Peyer's patch (tissue), 4 donors: Measurements from ENCODE around the gene ADM5. TPM values are rescaled to one million over a fixed set of nuclear protein-coding genes. Genes with fewer than 3 reads are reported as not detected.

ENCODE experiments used
- DNase-seq, 3 donors: peaks; one replicate each; pipeline ENCODE4 v3.0.0-alpha.2; 2017 to 2019
- H3K27ac ChIP-seq, 4 donors: fragments of 200-600 bp; sonication (generic); one replicate each; pipeline ENCODE4 v1.5.1; 2016 to 2019
- H3K27me3 ChIP-seq, 2 donors: fragments of 200-600 bp; sonication (generic); one replicate each; pipeline ENCODE4 v1.5.1; 2019
- H3K36me3 ChIP-seq, 3 donors: fragments of 200-600 bp; sonication (generic); one replicate each; pipeline ENCODE4 v1.5.1; 2016 to 2019
- H3K4me1 ChIP-seq, 4 donors: fragments of 200-600 bp; sonication (generic); one replicate each; pipeline ENCODE4 v1.5.1; 2016 to 2019
- H3K4me3 ChIP-seq, 4 donors: fragments of 200-600 bp; sonication (generic); 1 replicate in 3 of 4; 2 replicates in 1 of 4; pipeline ENCODE4 v1.5.1; 2016 to 2019; ENCODE audit warnings: mild to moderate bottlenecking in 1 of 4
- H3K9me3 ChIP-seq, 4 donors: fragments of 200-600 bp; sonication (generic); one replicate each; pipeline ENCODE4 v1.5.1; 2016 to 2019; ENCODE audit warnings: mild to moderate bottlenecking in 1 of 4
- CTCF ChIP-seq, 6 experiments: fragments of 450-650 bp in 4 of 6; fragments of 200-600 bp in 2 of 6; sonication (generic) in 1 of 6; IDR thresholded peaks; one replicate each; pipeline ENCODE4 v1.5.1; 2017 to 2019; ENCODE audit warnings: antibody characterized with exemption in 6 of 6, mild to moderate bottlenecking in 3 of 6, moderate library complexity in 1 of 6
- POLR2A ChIP-seq, 2 donors: fragments of 450-650 bp; IDR thresholded peaks; one replicate each; pipeline ENCODE4 v1.5.1; 2017; ENCODE audit warnings: antibody characterized with exemption in 2 of 2, mild to moderate bottlenecking in 2 of 2, moderate library complexity in 2 of 2
- total RNA-seq, 4 donors: library from RNA; depleted of rRNA; stranded (reverse); fragments of >200 nt; gene quantifications; one replicate each; pipeline ENCODE4 v1.1.0, GENCODE V29; 2016

ADM5 gene
- total RNA-seq, 4 donors from 2014 or later = 4.4 to 9.1 TPM; not detected in 2

GRCh38 chr19:49679771-49680413, 9.5 kb upstream of the ADM5 start:
- no peak for DNase-seq
- TF ChIP-seq CTCF (IDR thresholded peaks at IDR 0.05) (no peak), POLR2A (IDR thresholded peaks at IDR 0.05) (no peak)
- Histone ChIP-seq H3K27me3 (no peaks in the 10 kb centered on the region), H3K36me3 (peaks cover 0 to 36% (median 0%) of the 10 kb centered on the region in 3 donors), H3K27ac (peak overlapping the region; percentile 18 to 94 (median 54)), H3K4me1 (peaks cover 0 to 40% (median 17%) of the 10 kb centered on the region in 4 donors), H3K9me3 (no peaks in the 10 kb centered on the region), H3K4me3 (no peak overlapping the region)

- H3K27ac ChIP-seq = peak overlapping the region; percentile 18 to 72 (median 54)
- peak; percentile 98 to 100 (median 98) for TF ChIP-seq CTCF (IDR thresholded peaks at IDR 0.05)
- TF ChIP-seq POLR2A (IDR thresholded peaks at IDR 0.05) = no peak
- peak; percentile 81 to 95 (median 94) for DNase-seq
- H3K4me3 ChIP-seq = peak overlapping the region in 3 of 4 donors; percentile 28 to 43 (median 34)
- H3K4me1 ChIP-seq = peaks cover 0 to 39% (median 17%) of the 10 kb centered on the region in 4 donors
- no peaks in the 10 kb centered on the region for H3K27me3 ChIP-seq
- H3K9me3 ChIP-seq = no peaks in the 10 kb centered on the region
- H3K36me3 ChIP-seq = peaks cover 0 to 44% (median 0%) of the 10 kb centered on the region in 3 donors
Observed at GRCh38 chr19:49680421-49681351, 8.7 kb upstream of the ADM5 start.

- TF ChIP-seq POLR2A (IDR thresholded peaks at IDR 0.05) = no peak
- TF ChIP-seq CTCF (IDR thresholded peaks at IDR 0.05) = no peak
- DNase-seq = no peak
Observed at GRCh38 chr19:49681830-49682229, 7.6 kb upstream of the ADM5 start.

GRCh38 chr19:49682274-49682673, 7.1 kb upstream of the ADM5 start:
- Histone ChIP-seq H3K27ac (no peak overlapping the region), H3K9me3 (no peaks in the 10 kb centered on the region), H3K27me3 (no peaks in the 10 kb centered on the region), H3K4me1 (peaks cover 0 to 35% (median 17%) of the 10 kb centered on the region in 4 donors), H3K4me3 (no peak overlapping the region), H3K36me3 (peaks cover 0 to 59% (median 0%) of the 10 kb centered on the region in 3 donors)
- no peak for DNase-seq
- TF ChIP-seq POLR2A (IDR thresholded peaks at IDR 0.05) (no peak), CTCF (IDR thresholded peaks at IDR 0.05) (no peak)

More at GRCh38 chr19:49681830-49682229, 7.6 kb upstream of the ADM5 start:
- no peak overlapping the region for H3K4me3 ChIP-seq
- H3K27ac ChIP-seq = no peak overlapping the region
- H3K9me3 ChIP-seq = no peaks in the 10 kb centered on the region
- no peaks in the 10 kb centered on the region for H3K27me3 ChIP-seq
- H3K36me3 ChIP-seq = peaks cover 0 to 55% (median 0%) of the 10 kb centered on the region in 3 donors
- peaks cover 0 to 35% (median 17%) of the 10 kb centered on the region in 4 donors for H3K4me1 ChIP-seq

- DNase-seq = no peak
- Histone ChIP-seq H3K4me3 (no peak overlapping the region), H3K36me3 (peaks cover 0 to 70% (median 0%) of the 10 kb centered on the region in 3 donors)
Observed at GRCh38 chr19:49683814-49684250, 5.6 kb upstream of the ADM5 start.

More at GRCh38 chr19:49683814-49684250, 5.6 kb upstream of the ADM5 start:
- Histone ChIP-seq H3K4me1 (peaks cover 0 to 22% (median 13%) of the 10 kb centered on the region in 4 donors), H3K27ac (no peak overlapping the region), H3K27me3 (no peaks in the 10 kb centered on the region), H3K9me3 (no peaks in the 10 kb centered on the region)
- no peak for TF ChIP-seq CTCF (IDR thresholded peaks at IDR 0.05)
